Right atrium auricular region (tissue), 2 donors: ENCODE measurements around the gene CNDP2. TPM values are rescaled to one million over a fixed set of nuclear protein-coding genes. Genes with fewer than 3 reads are reported as not detected.

Experiments used
- DNase-seq: peaks from one replicate; pipeline ENCODE4 v3.0.0-alpha.2; 2019; ENCODE audit warnings: low spot score
- H3K27ac ChIP-seq, 2 donors: fragments of 200-600 bp; sonication (generic); 1 replicate in 1 of 2; 2 replicates in 1 of 2; pipeline ENCODE4 v1.5.1; 2016 to 2019
- H3K27me3 ChIP-seq, 2 donors: fragments of 200-600 bp; sonication (generic); one replicate each; pipeline versions ENCODE4 v1.5.1 to v1.6.0; 2017 to 2019
- H3K36me3 ChIP-seq: fragments of 200-600 bp; sonication (generic); one replicate; pipeline ENCODE4 v1.5.1; 2016
- H3K4me1 ChIP-seq, 2 donors: fragments of 200-600 bp; sonication (generic); one replicate each; pipeline versions ENCODE4 v1.5.1 to v1.6.0; 2017 to 2019
- H3K4me3 ChIP-seq, 2 donors: fragments of 200-600 bp; sonication (generic); 1 replicate in 1 of 2; 2 replicates in 1 of 2; pipeline ENCODE4 v1.5.1; 2017 to 2019; ENCODE audit warnings: mild to moderate bottlenecking in 1 of 2, moderate library complexity in 1 of 2
- H3K9me3 ChIP-seq, 2 donors: fragments of 200-600 bp; sonication (generic); one replicate each; pipeline ENCODE4 v1.5.1; 2019
- CTCF ChIP-seq, 2 donors: fragments of 200-600 bp; sonication (generic); IDR thresholded peaks; one replicate each; pipeline ENCODE4 v1.5.1; 2019; ENCODE audit warnings: antibody characterized with exemption in 2 of 2
- total RNA-seq, 2 donors: library from RNA; depleted of rRNA; stranded (reverse); fragments of >200 nt; gene quantifications; one replicate each; pipeline ENCODE4 v1.1.0, GENCODE V29; 2016

CNDP2 gene
- total RNA-seq, 2 donors from 2014 or later, result 31.2 to 62.6 TPM

DNA sequence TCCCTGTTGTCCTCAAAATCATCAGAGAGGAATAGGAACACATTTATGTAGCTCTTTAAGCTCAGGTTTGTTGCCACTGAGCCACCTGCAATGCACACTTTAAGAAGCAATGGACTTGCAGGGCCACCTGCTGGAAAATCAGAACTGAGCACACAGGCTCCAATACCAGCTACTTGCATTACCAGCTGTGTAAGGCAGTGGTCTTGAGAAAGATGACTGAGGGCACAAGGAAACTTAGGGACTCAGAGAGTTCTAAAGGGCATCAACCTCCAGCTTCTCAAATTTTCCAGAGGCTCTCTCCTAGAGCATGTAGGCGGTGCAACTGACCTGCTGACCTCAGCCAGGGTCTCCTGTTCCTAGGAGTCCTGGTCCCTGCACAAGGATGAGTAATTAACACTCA, 2.5 kb upstream of the CNDP2 start:
- Histone ChIP-seq H3K4me3 (no peak overlapping the region), H3K36me3 (no peaks in the 10 kb centered on the region), H3K27me3 (no peaks in the 10 kb centered on the region), H3K9me3 (no peaks in the 10 kb centered on the region), H3K27ac (no peak overlapping the region), H3K4me1 (peaks cover 0 to 28% of the 10 kb centered on the region in 2 donors)
- no peak for DNase-seq
- TF ChIP-seq CTCF (IDR thresholded peaks at IDR 0.05), result peak in 1 of 2 donors; percentile 73

DNA sequence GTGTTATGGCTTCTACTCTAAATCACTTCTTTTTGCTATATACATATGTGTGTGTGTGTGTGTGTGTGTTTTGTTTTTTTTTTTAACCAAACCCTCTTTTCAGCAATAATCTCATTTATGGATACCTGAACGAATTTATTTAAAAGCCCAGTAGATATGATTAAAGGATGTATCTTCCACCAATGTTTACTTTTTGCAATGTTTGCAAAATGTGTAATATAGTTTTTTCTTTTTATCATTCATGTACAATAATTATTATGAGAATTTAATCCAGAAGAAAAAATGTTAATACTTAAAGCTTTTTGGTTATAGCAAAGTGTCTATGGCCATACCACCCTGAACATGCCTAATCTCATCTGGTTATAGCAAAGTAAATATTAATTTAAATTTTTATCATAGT, 1.6 kb upstream of the CNDP2 start:
- Histone ChIP-seq H3K4me1 (peaks cover 0 to 32% of the 10 kb centered on the region in 2 donors), H3K27ac (no peak overlapping the region), H3K9me3 (no peaks in the 10 kb centered on the region), H3K27me3 (no peaks in the 10 kb centered on the region), H3K4me3 (no peak overlapping the region), H3K36me3 (no peaks in the 10 kb centered on the region)
- DNase-seq, result no peak
- TF ChIP-seq CTCF (IDR thresholded peaks at IDR 0.05), result no peak

DNA sequence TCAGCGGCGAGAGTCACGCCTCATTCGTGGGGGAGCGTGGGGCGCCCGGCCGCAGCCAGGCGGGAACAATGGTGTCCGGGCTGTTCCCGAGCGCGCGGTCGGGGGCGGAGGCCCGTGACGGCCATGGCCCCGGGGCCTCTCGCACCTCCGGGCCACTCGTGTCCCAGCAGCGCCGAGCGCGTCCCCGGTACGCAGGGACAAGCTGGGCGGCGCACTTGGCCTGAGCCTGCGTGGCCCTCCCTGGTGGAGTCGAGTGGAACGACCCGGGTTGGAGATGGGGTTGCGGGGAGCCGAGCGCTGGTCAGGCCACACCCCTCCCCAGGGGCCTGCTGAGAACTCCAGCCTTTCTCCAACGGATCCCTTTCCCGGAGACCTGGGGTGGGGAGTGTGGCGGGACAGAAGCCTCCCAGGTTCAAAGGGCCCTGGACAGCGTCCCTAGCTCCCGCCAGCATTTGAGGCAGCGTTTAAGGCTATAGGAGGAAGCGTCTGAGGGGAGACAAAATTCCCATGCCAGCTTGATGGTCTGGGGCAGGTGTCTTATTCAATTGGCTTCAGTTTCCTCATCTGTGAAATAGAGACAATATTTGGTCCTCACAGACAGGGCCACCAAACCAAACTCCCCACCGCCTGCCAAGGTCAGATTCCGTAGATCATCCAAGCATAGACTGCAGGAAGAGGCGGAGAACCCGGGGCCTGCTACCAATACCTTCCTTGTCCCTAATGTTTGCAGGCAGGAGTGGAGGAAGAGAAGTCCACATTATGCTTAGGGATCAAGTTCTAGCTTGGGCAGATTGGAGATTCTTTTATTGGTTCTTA, 553 bp downstream of the CNDP2 start:
- peak; percentile 65 for DNase-seq
- H3K27me3 ChIP-seq, result no peaks in the 10 kb centered on the region
- peaks cover 0 to 36% of the 10 kb centered on the region in 2 donors for H3K4me1 ChIP-seq
- peak overlapping the region; percentile 90 to 92 for H3K27ac ChIP-seq
- peak in 1 of 2 donors; percentile 33 for TF ChIP-seq CTCF (IDR thresholded peaks at IDR 0.05)
- H3K9me3 ChIP-seq, result no peaks in the 10 kb centered on the region
- H3K4me3 ChIP-seq, result peak overlapping the region; percentile 85 to 92
- H3K36me3 ChIP-seq, result peaks cover 11% of the 10 kb centered on the region

DNA sequence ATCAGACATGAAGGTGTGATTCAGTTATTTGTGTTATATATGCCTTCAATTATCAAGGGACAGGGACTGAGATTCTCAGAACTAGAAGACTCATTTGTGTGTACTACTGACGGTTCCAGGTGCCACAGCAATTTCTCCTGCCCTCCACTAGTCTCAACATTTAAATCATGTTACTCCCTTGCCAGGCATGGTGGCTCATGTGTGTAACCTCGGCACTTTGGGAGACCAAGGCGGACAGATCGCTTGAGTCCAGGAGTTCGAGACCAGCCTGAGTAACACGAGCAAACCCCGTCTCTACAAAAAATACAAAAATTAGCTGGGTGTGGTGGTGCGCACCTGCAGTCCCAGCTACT, 1.1 kb downstream of the CNDP2 start:
- Histone ChIP-seq H3K36me3 (peaks cover 14% of the 10 kb centered on the region), H3K27ac (peak overlapping the region in 1 of 2 donors; percentile 92), H3K4me1 (peaks cover 0 to 36% of the 10 kb centered on the region in 2 donors), H3K27me3 (no peaks in the 10 kb centered on the region), H3K4me3 (peak overlapping the region in 1 of 2 donors; percentile 92), H3K9me3 (no peaks in the 10 kb centered on the region)
- TF ChIP-seq CTCF (IDR thresholded peaks at IDR 0.05), result no peak
- DNase-seq, result no peak

DNA sequence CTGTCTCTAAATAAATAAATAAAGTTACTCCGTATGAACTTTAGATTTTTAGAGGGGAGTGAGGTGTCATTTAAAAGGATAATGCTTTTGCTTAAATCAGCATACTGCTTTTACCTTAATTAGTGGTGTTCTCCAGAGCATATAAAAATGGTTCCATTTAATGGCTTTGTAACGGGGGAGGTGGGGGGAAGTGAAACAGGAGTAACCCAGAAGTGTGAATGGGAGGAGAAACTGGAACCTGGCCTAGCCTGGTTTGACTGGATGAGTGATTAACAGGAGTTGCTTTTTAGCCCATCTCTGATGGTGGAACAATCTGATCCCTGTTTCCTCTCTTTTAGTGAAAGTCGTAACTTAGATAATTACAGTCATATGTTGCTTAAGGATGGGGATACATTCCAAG, 1.6 kb downstream of the CNDP2 start:
- TF ChIP-seq CTCF (IDR thresholded peaks at IDR 0.05), result no peak
- H3K27me3 ChIP-seq, result no peaks in the 10 kb centered on the region
- peaks cover 0 to 36% of the 10 kb centered on the region in 2 donors for H3K4me1 ChIP-seq
- H3K27ac ChIP-seq, result peak overlapping the region in 1 of 2 donors; percentile 24
- H3K4me3 ChIP-seq, result no peak overlapping the region
- no peaks in the 10 kb centered on the region for H3K9me3 ChIP-seq
- peaks cover 19% of the 10 kb centered on the region for H3K36me3 ChIP-seq
- DNase-seq, result no peak
